ENCODE results near the gene DACH1.

DNA sequence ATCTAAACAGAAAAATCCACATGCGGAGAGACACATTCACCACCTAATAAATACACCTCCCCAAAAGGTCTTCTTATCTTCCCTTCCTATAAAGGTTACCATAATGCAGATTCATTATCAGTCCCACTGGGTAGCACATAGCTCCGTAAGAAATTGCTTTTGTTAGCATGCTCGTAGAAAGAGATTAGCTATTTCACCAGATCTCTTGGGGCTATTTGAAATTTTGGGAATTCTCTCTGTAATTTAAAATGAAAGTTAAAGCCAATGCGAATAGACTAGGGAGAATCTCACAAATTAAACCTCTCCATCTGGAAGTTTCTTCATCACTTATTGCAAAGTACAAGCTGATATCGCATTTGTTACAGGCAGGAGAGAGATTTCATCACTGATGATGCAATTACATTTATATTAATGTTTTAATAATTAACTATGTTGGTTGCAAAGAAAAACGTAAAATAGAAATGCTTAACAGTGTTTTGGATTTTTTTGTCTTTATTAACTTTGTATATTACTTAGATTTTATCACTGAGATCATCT lies 12.9 kb upstream of the DACH1 start:
- TF ChIP-seq POLR2A (conservative IDR thresholded peaks at IDR 0.05) (no peak), ZNF668 (CRISPR knock-in tag; IDR thresholded peaks at IDR 0.05) (no peak)
- TF ChIP-seq, protein P1, sequence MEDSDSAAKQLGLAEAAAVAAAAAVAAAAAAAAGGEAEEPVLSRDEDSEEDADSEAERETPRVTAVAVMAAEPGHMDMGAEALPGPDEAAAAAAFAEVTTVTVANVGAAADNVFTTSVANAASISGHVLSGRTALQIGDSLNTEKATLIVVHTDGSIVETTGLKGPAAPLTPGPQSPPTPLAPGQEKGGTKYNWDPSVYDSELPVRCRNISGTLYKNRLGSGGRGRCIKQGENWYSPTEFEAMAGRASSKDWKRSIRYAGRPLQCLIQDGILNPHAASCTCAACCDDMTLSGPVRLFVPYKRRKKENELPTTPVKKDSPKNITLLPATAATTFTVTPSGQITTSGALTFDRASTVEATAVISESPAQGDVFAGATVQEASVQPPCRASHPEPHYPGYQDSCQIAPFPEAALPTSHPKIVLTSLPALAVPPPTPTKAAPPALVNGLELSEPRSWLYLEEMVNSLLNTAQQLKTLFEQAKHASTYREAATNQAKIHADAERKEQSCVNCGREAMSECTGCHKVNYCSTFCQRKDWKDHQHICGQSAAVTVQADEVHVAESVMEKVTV (CRISPR knock-in tag; IDR thresholded peaks at IDR 0.05) = no peak

Measured in K562 (cell line).